NCI-H774 (cell line): ENCODE data around the gene BCL11A.

Experiments
- DNase-seq: peaks from one replicate; lab custom pipeline; 2025; lab: John Stamatoyannopoulos, UW

The BCL11A gene

GRCh38 chr2:60544954-60545560 lies 8.4 kb downstream of the BCL11A start:
- DNase-seq, result no peak

GRCh38 chr2:60544062-60544461 lies 9.4 kb downstream of the BCL11A start:
- DNase-seq, result no peak

DNA sequence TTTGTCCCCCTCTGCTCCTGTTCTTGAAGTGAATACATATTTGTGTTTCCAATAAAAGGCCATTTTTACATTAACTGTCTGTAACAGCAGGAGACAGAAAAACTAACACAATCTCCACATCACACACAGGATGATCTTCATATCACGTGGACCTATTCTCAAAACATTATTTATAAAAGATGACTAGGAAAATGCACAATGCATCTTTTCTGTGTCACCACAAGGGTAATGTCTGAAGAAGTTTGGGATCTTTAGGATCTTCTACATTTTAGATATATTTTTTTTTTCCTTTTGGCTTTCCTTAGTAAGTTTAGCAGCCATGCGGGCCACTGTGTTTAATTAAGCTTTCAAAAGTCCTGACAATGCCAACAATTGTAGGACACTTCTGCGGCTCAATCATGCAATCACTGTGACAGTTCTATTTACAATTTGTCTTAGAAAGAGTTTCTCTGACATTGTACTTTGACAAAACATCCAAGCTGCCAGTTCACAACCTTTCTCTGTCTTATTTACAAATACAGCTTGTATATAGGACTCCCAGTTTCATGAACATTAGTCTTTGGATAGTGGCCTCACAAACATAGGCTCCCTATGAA lies 12.3 kb downstream of the BCL11A start:
- DNase-seq, result no peak

- no peak for DNase-seq
Observed at GRCh38 chr2:60540074-60540473, 13.4 kb downstream of the BCL11A start.

DNA sequence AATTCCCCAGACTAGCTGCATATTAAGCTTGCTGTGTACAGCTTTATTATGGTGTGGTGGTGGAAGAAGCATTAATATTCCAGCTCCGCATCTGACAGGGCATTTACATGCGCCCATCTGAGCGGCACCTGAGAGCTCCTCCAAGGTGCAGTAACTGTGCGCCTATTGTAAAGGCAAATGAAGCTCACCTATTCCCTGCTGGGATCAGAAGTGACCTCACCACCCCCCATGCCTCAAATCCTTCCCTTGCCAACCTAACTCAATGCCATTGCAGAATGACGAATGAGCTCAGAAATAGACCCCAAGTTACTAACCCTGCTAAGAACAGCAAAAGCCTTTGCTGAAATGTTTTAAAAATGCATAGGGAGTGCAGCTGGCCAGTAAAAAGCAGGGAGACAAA lies 14.3 kb downstream of the BCL11A start:
- no peak for DNase-seq

DNA sequence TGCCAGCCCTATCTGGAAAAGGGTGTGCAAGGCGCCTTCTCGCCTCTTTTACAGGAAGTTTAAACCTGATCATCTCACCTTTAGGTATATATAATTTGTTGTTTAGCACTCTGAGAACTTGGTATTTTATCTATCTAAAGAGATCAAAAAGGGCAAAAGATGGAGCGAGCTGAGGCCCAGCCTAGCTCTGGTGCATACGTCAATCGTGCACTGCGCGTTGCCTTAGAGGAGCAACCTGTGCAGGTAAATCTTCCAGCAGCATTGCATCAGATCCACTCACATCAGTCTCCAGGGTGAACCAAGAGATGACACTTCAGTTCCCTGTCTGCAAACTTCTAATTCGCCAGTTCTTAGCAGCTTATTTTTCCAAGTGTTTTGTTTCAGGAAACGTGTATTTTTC lies 15.4 kb downstream of the BCL11A start:
- DNase-seq, result no peak

GRCh38 chr2:60536746-60537145 lies 16.7 kb downstream of the BCL11A start:
- no peak for DNase-seq

GRCh38 chr2:60535685-60536312 lies 17.7 kb downstream of the BCL11A start:
- no peak for DNase-seq

DNA sequence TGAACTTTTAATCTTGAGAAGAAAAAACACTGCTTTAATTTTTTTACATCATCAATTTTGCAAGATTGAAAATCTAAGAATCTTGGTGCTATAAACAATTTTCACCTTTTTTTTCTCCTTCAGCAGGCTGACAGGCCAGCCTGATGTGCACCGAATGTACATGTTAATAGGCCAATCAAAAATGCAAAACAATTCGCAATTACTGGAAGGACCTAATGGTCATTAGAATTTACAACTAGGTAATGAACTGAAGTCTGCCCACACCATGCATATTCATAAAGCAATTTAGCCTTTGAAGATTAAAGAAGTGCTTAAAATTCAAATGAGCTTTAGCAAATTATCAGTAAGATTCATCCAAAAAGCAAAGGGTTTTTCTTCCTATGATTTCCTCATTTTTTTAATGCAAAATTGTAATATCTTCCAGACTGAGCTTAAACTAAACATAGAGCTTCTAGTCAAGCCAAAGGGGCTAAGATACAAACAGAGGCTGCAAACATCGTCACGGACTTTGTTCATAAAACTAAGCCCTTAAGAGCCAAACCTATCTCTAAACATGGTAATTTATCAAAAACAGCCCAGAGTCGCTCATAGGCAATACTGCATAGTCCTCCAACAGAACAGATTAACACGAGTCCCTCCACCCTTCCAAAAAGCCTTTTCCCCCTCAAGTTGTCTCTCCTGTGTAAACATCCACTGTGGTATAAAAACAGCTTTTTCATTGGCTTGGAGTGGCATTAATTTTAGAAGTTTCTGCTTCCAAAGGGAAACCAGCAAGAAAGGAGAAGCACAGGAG lies 18.4 kb downstream of the BCL11A start:
- no peak for DNase-seq

DNA sequence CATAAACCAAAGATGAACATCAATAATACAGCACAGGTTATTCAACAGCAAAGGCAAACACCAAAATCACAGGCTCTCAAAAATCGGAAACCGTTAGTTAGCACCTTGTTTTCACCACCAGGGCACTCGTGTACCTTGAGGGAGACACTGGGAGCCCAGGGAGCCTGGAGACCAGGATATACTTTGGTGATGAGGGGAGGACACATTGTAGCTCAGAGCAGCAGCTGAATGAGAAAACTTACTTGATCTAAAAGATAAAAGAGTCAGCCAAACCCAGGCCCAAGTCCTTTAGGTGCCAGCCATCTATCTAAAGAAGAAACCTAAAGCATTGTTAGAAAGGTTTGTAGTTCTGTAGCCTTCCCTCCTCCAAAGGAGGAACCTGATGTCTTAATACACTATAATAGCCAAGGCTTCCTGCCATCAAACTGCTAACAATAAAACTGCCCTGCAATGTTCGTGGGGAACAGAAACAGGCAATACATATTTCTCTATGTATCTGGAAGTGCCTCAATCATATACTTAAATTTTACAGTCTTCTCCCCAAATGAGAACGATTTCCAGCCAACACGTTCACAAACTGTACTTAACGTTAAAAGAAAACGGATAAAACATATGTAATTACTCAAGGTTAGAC lies 19.3 kb downstream of the BCL11A start:
- DNase-seq, result no peak

GRCh38 chr2:60533101-60534051 lies 20.1 kb downstream of the BCL11A start:
- no peak for DNase-seq

DNA sequence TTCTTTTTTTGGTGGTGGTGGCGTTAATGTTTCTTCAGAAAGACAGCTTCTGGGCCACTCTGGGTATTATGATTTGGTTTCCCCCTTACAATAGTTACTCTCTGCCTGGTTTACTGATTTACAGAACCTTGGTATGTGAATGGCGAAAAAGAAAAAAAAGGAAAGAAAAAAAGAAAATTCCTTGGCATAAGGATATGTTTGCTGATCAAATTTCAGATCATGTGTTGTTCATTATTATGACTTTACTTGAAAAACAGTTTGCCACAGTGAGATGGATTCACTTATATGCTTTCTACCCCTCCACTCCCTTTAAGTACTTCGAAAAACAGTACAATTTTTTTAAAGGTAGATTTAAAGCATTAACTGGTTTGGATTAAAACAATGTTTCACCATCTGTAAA lies 21.0 kb downstream of the BCL11A start:
- DNase-seq, result no peak

- no peak for DNase-seq
Observed at GRCh38 chr2:60531701-60532133, 21.7 kb downstream of the BCL11A start.

DNA sequence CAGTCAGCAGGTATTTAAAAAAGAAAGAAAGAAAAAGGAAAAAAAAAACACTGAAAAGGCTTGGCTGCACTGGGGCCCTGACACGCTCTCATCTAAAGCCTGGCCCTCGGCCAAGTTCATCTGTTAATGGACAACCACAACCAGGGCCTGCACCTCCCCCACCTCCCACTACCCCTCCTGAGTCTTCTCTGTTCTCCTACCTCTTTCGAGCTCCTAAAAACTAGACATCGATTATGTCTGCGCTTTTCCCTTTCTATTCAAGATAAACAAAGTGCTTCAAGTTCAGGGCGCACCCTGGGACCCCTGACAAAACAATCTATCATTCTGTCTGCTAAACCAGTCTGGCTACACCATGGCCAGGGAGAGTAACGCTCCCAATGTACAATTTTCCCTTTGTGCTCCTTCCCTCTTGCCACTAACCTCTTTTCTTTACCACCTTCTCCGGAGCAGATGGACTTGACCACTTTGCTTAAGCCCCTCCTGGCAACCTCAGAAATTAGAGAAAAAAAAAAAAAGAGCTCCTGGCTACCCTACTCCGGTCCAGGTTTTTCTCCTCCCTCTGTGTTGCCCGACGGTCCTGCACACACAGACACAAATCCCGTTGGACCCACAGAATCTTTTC lies 22.7 kb downstream of the BCL11A start:
- peak; percentile 68 for DNase-seq

GRCh38 chr2:60529785-60530627 lies 23.4 kb downstream of the BCL11A start:
- DNase-seq, result no peak

- DNase-seq, result no peak
Observed at GRCh38 chr2:60529136-60529784, 24.2 kb downstream of the BCL11A start.

DNA sequence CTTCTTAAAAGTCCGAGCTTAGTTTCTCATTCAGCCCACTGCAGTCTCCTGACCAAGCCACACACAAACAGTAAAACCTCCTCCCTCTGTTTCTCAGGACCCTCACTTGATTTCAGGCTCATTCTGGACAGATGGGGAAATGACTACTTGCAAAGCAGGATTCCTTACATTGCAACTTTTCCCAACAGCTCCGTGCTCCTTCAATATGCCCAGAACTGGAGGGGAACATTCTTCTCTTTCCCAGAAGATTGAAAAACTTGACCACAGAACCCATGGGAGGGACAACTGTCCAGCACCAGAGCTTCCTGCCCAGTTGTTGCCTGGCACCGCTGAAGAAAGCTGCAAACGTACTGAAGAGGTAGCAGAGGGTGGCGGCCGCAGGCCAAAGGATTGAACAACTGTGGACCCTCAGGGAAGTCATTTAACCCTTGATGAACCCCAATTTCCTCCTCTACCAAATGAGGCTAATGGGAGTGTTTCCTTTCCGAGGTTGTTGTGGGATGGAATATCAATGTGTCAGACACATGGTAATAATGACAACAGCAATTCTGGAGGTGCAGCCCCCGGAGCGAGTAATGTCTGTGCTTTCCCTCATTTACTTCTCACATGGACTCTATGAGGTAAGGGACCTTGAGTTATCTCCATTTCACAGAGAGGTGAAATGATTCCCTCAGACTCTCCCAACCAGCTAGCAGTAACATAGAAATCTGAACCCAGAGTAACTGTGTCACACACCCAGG lies 25.0 kb downstream of the BCL11A start:
- no peak for DNase-seq

DNA sequence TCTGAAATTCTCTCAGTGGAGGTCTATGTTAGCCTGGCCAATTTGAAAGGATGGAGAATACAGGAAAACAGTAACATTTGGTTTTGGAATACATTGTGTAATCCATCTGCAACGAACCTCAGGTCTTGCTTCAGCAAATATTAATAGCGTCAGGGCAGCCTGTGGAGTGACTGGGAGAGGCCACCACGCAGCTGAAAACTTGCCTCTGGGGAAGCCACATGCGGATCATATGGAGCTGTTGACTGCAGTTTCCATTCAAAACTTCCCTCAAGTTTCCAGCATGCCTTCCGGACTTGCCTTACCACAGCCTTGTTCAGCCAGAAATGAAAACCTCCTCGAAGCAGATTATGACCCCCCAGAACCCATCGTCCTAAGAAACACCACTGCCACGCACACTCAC lies 25.7 kb downstream of the BCL11A start:
- no peak for DNase-seq

GRCh38 chr2:60526623-60527022 lies 26.8 kb downstream of the BCL11A start:
- DNase-seq, result no peak
